Gastrocnemius medialis (tissue), 4 donors: ENCODE data around the gene MACROD1. TPM values are rescaled to one million over a fixed set of nuclear protein-coding genes. Genes with fewer than 3 reads are reported as not detected.
"Not testable (repeated sequence)": the region's sequence is repeated elsewhere in the genome, so short reads cannot be mapped to it uniquely, and the experiment has no call there.

ENCODE experiments used
- ATAC-seq, 2 donors: fragments of 150-250 bp; one replicate each; pipeline ENCODE4 v1.9.1; 2016
- DNase-seq, 2 donors: peaks; one replicate each; pipeline ENCODE4 v3.0.0-alpha.2; 2019
- H3K27ac ChIP-seq, 4 donors: fragments of 200-600 bp; sonication (generic); 1 replicate in 1 of 4; 2 replicates in 3 of 4; pipeline ENCODE4 v1.5.1; 2016 to 2018; ENCODE audit warnings: mild to moderate bottlenecking in 2 of 4, moderate library complexity in 1 of 4
- H3K27me3 ChIP-seq, 3 donors: fragments of 200-600 bp; sonication (generic) in 2 of 3; 1 replicate in 1 of 3; 2 replicates in 2 of 3; pipeline versions ENCODE4 v1.5.1 to v1.6.0; 2016 to 2019; ENCODE audit warnings: mild to moderate bottlenecking in 1 of 3, moderate library complexity in 1 of 3
- H3K36me3 ChIP-seq, 2 donors: fragments of 200-600 bp; sonication (generic) in 1 of 2; one replicate each; pipeline ENCODE4 v1.5.1; 2017 to 2018
- H3K4me1 ChIP-seq, 2 donors: fragments of 200-600 bp; sonication (generic) in 1 of 2; one replicate each; pipeline ENCODE4 v1.5.1; 2016 to 2017; ENCODE audit warnings: mild to moderate bottlenecking in 2 of 2
- H3K4me3 ChIP-seq, 4 donors: fragments of 200-600 bp; sonication (generic) in 3 of 4; 1 replicate in 1 of 4; 2 replicates in 3 of 4; pipeline ENCODE4 v1.5.1; 2016 to 2019; ENCODE audit warnings: mild to moderate bottlenecking in 2 of 4
- H3K9me3 ChIP-seq, 3 donors: fragments of 200-600 bp; sonication (generic) in 2 of 3; 1 replicate in 1 of 3; 2 replicates in 2 of 3; pipeline ENCODE4 v1.5.1; 2016 to 2019
- POLR2A ChIP-seq, 2 donors: fragments of 450-650 bp; IDR thresholded peaks; one replicate each; pipeline ENCODE4 v1.6.1; 2017; ENCODE audit warnings: antibody characterized with exemption in 2 of 2, mild to moderate bottlenecking in 2 of 2, moderate library complexity in 2 of 2
- in situ Hi-C, 4 donors: fragments of 200-750 bp; cut with MboI; loops; one replicate each; pipeline versions ENCODE4 v1.15.0 to v1.8.0; 2017; ENCODE audit warnings: low sequenced_read_pairs in 4 of 4
- intact Hi-C: fragments of 100-400 bp; cut with DNase I; formaldehyde crosslinking; loops from one replicate; pipeline ENCODE4 v1.15.1; 2023; ENCODE audit warnings: low total_unique reads
- total RNA-seq, 4 donors: library from RNA; depleted of rRNA; stranded (reverse); fragments of >200 nt; gene quantifications; one replicate each; pipeline versions ENCODE4 v1.1.0 to v1.2.3, GENCODE V29; 2016
- TF ChIP-seq, protein P1 (sequence below), 5 experiments: fragments of 450-650 bp in 3 of 5; fragments of 200-600 bp in 2 of 5; sonication (generic) in 2 of 5; IDR thresholded peaks in 4 of 5; conservative IDR thresholded peaks in 1 of 5; 1 replicate in 4 of 5; 2 replicates in 1 of 5; pipeline ENCODE4 v1.5.1; 2016 to 2019; ENCODE audit warnings: antibody characterized with exemption in 5 of 5, mild to moderate bottlenecking in 3 of 5, moderate library complexity in 3 of 5

Gene MACROD1
- total RNA-seq, 4 donors from 2014 or later, result 162 to 308 (median 205) TPM

DNA sequence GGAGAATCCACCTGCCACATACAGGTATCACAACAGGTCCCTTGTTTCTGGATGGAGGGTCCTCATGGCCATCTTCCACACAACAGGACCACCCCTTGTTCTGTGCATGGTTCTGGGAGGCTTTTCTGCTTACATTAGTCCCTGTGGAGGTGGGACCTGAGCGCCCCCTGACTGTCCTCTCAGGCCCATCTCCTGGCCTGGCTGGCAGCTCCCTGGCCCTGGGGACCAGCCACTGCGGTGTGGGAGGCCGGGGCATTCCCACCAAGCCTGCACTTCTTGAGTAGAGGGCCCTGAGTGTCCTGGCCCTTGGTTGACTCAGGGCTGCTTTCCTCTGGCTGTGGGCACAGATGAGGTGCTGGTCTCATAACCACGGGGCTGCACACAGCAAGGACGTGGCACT lies 186.5 kb downstream of the MACROD1 start:
- H3K27me3 ChIP-seq, result no peaks in the 10 kb centered on the region
- TF ChIP-seq, protein P1, sequence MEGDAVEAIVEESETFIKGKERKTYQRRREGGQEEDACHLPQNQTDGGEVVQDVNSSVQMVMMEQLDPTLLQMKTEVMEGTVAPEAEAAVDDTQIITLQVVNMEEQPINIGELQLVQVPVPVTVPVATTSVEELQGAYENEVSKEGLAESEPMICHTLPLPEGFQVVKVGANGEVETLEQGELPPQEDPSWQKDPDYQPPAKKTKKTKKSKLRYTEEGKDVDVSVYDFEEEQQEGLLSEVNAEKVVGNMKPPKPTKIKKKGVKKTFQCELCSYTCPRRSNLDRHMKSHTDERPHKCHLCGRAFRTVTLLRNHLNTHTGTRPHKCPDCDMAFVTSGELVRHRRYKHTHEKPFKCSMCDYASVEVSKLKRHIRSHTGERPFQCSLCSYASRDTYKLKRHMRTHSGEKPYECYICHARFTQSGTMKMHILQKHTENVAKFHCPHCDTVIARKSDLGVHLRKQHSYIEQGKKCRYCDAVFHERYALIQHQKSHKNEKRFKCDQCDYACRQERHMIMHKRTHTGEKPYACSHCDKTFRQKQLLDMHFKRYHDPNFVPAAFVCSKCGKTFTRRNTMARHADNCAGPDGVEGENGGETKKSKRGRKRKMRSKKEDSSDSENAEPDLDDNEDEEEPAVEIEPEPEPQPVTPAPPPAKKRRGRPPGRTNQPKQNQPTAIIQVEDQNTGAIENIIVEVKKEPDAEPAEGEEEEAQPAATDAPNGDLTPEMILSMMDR (IDR thresholded peaks at IDR 0.05 in 4 of 5, conservative IDR thresholded peaks at IDR 0.05 in 1 of 5), result no peak
- TF ChIP-seq POLR2A (IDR thresholded peaks at IDR 0.05), result no peak
- in situ Hi-C loops, result no loop called here

DNA sequence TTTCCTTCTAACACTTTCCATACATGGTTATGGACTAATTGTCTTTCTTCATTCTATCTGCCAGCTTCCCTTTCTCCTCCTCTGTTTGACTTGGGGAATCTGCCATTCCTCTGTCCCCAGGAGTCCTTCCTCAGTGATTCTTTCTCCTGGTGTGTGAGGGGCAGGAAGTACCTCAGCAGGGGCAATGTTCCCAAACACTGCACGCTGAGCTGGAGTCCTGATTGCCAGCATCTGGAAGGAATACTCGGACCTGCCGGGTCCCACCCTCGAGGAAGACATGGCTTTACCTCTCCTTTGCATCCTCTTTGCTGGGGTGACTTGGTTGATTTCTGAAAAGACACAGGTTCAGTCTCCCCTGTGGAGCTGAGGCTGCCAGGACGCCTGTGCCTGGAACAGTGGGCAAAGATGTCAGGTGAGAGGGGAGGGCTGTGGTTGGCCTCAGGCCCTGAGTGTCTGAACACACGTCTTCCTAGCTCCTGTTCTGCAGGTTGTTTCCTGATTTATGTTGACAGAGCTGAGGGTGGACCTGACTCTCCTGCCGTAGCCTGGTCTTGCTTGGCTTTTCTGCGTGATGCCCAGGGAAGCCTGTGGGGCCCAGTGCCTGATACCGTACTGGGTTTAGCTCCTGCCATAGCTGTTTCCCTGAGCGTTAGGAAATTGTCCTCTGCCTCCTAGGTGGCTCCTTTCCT lies 187.2 kb downstream of the MACROD1 start:
- TF ChIP-seq POLR2A (IDR thresholded peaks at IDR 0.05), result no peak
- TF ChIP-seq, protein P1 (IDR thresholded peaks at IDR 0.05 in 4 of 5, conservative IDR thresholded peaks at IDR 0.05 in 1 of 5), result no peak

More for the DNA sequence above, 186.5 kb downstream of the MACROD1 start:
- Histone ChIP-seq H3K4me1 (peaks cover 23 to 24% of the 10 kb centered on the region in 2 donors), H3K36me3 (peaks cover 0 to 10% of the 10 kb centered on the region in 2 donors), H3K4me3 (no peak overlapping the region), H3K9me3 (no peaks in the 10 kb centered on the region), H3K27ac (peak overlapping the region in 2 of 4 donors; percentile 34 to 90)
- ATAC-seq (no peak), DNase-seq (no peak)
- intact Hi-C loops, result no loop called here

DNA sequence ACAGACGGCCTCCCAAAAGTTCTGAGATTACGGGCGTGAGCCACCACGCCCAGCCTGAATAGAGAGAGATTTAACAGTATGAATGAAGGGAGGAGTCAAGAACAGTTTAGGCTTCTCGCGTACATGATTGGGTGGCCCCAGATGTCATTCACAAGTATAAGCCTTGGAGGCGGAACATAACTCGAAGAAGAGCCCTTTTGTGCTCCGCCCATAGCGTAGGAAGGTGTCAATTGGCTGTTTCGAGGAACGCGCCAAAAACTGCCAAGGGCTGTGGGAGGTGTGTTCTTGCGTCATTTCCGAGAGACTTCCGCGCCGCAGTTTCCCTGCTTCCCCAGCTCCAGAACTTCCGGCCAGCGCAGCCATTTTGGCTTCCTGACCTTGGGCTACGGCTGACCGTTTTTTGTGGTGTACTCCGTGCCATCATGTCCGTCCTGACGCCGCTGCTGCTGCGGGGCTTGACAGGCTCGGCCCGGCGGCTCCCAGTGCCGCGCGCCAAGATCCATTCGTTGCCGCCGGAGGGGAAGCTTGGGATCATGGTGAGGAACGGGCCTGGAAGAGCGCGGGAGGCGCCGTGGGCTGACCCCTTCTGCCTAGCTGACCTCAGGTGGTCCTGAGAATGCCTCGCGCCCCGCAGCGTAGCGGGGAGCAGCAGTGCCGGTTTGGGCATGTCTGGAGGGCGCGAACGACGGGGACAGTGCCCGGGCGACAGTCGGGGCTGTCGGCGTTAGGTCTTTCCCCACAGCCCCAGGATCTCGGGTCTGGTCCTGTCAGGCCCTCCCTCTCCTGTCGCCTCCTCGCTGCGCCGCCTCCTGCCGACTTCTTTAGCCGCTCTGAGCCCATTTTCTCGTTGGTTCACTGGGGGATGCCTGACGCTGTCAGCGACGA lies 191.4 kb downstream of the MACROD1 start, which contains the start of gene COX8A:
COX8A (plus strand) TSS at position 362 of the 885 bp plus-strand sequence; CDS start at position 423, 61 bp downstream.
- Histone ChIP-seq H3K36me3 (peaks cover 0 to 10% of the 10 kb centered on the region in 2 donors), H3K27ac (peak within 1 kb of the TSS; percentile 90 to 100 (median 98)), H3K9me3 (no peaks in the 10 kb centered on the region), H3K4me1 (peaks cover 24 to 27% of the 10 kb centered on the region in 2 donors), H3K27me3 (no peaks in the 10 kb centered on the region), H3K4me3 (peak within 1 kb of the TSS; percentile 59 to 100 (median 96))
- intact Hi-C loops, result loop anchor here (2.0 kb wide), 1 partner anchor 56 kb away; no protein-coding TSS in a partner anchor
- TF ChIP-seq, protein P1 (IDR thresholded peaks at IDR 0.05 in 4 of 5, conservative IDR thresholded peaks at IDR 0.05 in 1 of 5), result peak in 3 of 5 experiments; percentile 8 to 37 (median 14)
- peak; percentile 47 to 66 for TF ChIP-seq POLR2A (IDR thresholded peaks at IDR 0.05)
- in situ Hi-C loops, result no loop called here
- DNase-seq (peak; percentile 98 to 99), ATAC-seq (peak; percentile 98)

More for the DNA sequence above, 187.2 kb downstream of the MACROD1 start:
- DNase-seq (no peak), ATAC-seq (no peak)
- Histone ChIP-seq H3K4me1 (peaks cover 24 to 27% of the 10 kb centered on the region in 2 donors), H3K27me3 (no peaks in the 10 kb centered on the region), H3K4me3 (no peak overlapping the region), H3K27ac (peak overlapping the region in 2 of 4 donors; percentile 34 to 90), H3K36me3 (peaks cover 0 to 10% of the 10 kb centered on the region in 2 donors), H3K9me3 (no peaks in the 10 kb centered on the region)
- intact Hi-C loops (no loop called here), in situ Hi-C loops (no loop called here)

DNA sequence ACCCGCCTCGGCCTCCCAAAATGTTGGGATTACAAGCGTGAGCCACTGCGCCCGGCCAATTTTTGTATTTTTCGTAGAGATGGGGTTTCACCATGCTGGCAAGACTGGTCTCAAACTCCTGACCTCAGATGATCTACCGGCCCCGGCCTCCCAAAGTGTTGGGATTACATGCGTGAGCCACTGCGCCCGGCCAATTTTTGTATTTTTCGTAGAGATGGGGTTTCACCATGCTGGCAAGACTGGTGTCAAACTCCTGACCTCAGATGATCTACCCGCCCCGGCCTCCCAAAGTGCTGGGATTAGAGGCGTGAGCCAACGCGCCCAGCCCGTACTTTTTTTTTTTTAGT lies 192.0 kb downstream of the MACROD1 start:
- Histone ChIP-seq H3K4me1 (peaks cover 24 to 27% of the 10 kb centered on the region in 2 donors), H3K4me3 (peak overlapping the region in 2 of 4 donors; percentile 92 to 99)
- H3K36me3 ChIP-seq, H3K27me3 ChIP-seq, H3K9me3 ChIP-seq, DNase-seq, H3K27ac ChIP-seq, in situ Hi-C loops, ATAC-seq: not testable (repeated sequence)
- intact Hi-C loops, result loop anchor here (2.0 kb wide), 1 partner anchor 55 kb away; no protein-coding TSS in a partner anchor

DNA sequence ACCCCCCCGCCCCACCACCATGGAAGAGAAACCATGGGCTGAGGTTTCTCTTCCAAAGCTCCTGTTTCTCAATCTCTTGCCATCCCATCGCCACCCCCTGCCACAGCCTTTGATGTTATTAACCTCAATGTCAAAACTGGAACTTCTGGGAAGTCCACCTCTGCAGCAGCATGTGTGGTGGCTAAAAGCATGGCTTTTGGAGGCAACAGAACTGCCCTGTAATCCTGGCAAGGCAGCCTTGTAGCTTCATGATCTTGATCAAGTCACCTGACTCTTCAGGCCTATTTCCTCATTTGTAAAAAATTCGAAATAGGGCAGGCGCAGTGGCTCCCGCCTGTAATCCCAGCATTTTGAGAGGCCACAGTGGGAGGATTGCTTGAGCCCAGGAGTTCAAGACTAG lies 195.0 kb downstream of the MACROD1 start:
- Histone ChIP-seq H3K4me1 (peaks cover 8 to 13% of the 10 kb centered on the region in 2 donors), H3K27ac (no peak overlapping the region), H3K9me3 (no peaks in the 10 kb centered on the region), H3K36me3 (no peaks in the 10 kb centered on the region), H3K4me3 (no peak overlapping the region), H3K27me3 (no peaks in the 10 kb centered on the region)
- ATAC-seq (no peak), DNase-seq (no peak)
- in situ Hi-C loops, result no loop called here
- TF ChIP-seq POLR2A (IDR thresholded peaks at IDR 0.05), result no peak
- TF ChIP-seq, protein P1 (IDR thresholded peaks at IDR 0.05 in 4 of 5, conservative IDR thresholded peaks at IDR 0.05 in 1 of 5), result no peak
- intact Hi-C loops, result no loop called here
